BJ (cell line): ENCODE measurements around the gene GNAI1. TPM values are rescaled to one million over a fixed set of nuclear protein-coding genes. Genes with fewer than 3 reads are reported as not detected.

Source experiments
- CTCF ChIA-PET: fragments of 350-600 bp; formaldehyde crosslinking; extraction: SDS; loops from one replicate; lab custom pipeline; 2021; ENCODE audit warnings: antibody characterized with exemption, inconsistent platforms; lab: Yijun Ruan, JAX
- POLR2A ChIA-PET: fragments of 300-600 bp; sonication (Branson Sonifier 250); formaldehyde crosslinking; extraction: SDS; loops from one replicate; lab custom pipeline; 2021; ENCODE audit warnings: antibody characterized with exemption; lab: Charles Lee
- DNase-seq: peaks from one replicate; pipeline ENCODE4 v3.0.0-alpha.2; 2011; ENCODE audit warnings: low read depth
- H3K27me3 ChIP-seq: 2 replicates; pipeline ENCODE4 v1.6.0; 2011; ENCODE audit warnings: low read length; ENCODE audit not compliant: control insufficient read depth, insufficient read depth
- H3K36me3 ChIP-seq: 2 replicates; pipeline ENCODE4 v1.5.1; 2011; ENCODE audit warnings: low read length; ENCODE audit not compliant: control insufficient read depth, insufficient read depth
- H3K4me3 ChIP-seq: 2 replicates; pipeline ENCODE4 v1.5.1; 2011; ENCODE audit warnings: low read depth, mild to moderate bottlenecking, control low read depth, low read length
- CTCF ChIP-seq: IDR thresholded peaks from 2 replicates; pipeline ENCODE4 v1.5.1; 2011; ENCODE audit warnings: low read depth, mild to moderate bottlenecking, control low read depth, inconsistent platforms, low read length, moderate library complexity; ENCODE audit not compliant: insufficient read depth
- polyA plus RNA-seq: library from polyadenylated mRNA; depleted of rRNA; stranded (reverse); fragments of >200 nt; gene quantifications from 2 replicates; pipeline ENCODE4 v1.2.3, GENCODE V29; 2011

The GNAI1 gene
- polyA plus RNA-seq, 1 experiment, result 19.4 TPM

- CTCF ChIA-PET, result no interaction called here
- no peaks in the 10 kb centered on the region for H3K27me3 ChIP-seq
- no peak overlapping the region for H3K4me3 ChIP-seq
- TF ChIP-seq CTCF, result no peak
- POLR2A ChIA-PET, result no interaction called here
- no peaks in the 10 kb centered on the region for H3K36me3 ChIP-seq
- DNase-seq, result no peak
Observed at GRCh38 chr7:80100254-80100653, 34.4 kb upstream of the GNAI1 start.

GRCh38 chr7:80105701-80106408 is 28.8 kb upstream of the GNAI1 start:
- Histone ChIP-seq H3K36me3 (no peaks in the 10 kb centered on the region), H3K27me3 (no peaks in the 10 kb centered on the region), H3K4me3 (no peak overlapping the region)
- DNase-seq, result no peak
- CTCF ChIA-PET, result interaction anchor here (1.5 kb wide), 1 partner anchor 9 kb away, joined by 4 read pairs; no protein-coding TSS in a partner anchor
- POLR2A ChIA-PET, result no interaction called here
- no peak for TF ChIP-seq CTCF

DNA sequence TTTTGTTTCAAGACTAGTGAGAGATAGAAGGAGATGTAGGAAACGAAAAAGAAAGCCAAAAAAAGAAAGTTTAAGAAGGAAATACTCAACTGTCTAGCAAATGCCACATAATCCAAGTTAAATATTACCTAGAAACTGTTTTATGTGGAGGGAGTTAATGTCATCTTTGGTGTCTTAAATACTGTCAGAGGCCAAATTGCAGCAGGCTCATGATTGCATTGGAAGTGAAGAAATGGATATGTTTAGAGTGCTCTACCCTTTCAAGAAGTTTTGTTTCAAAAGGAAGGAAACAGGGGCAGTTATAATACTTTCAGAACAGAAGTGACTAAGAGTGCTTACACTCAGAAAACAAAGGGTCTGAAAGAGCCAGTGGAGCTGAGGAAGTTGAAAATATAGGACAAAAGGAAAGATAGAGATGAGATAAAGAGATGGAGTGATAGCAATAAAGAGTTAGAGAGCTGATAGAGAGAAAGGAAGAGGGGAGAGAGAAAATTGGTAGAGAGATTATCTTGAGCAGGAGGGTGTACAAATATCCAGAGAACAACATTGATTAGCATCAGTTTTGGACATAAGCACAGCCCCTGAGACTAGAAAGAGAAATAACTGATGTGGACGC is 28.0 kb upstream of the GNAI1 start:
- Histone ChIP-seq H3K27me3 (no peaks in the 10 kb centered on the region; the same call in 1 of the 2 replicates), H3K36me3 (no peaks in the 10 kb centered on the region), H3K4me3 (no peak overlapping the region)
- ChIA-PET CTCF (interaction anchor here (0.7 to 1.0 kb wide), 2 partner anchors 9 to 321 kb away, joined by 3 to 4 read pairs; no protein-coding TSS in a partner anchor), POLR2A (no interaction called here)
- no peak for TF ChIP-seq CTCF
- DNase-seq, result no peak

- CTCF ChIA-PET, result interaction anchor here (0.7 to 1.0 kb wide), 2 partner anchors 10 to 321 kb away, joined by 3 to 4 read pairs; no protein-coding TSS in a partner anchor
- no peaks in the 10 kb centered on the region; the same call in 1 of the 2 replicates for H3K27me3 ChIP-seq
- DNase-seq, result no peak
- no peaks in the 10 kb centered on the region for H3K36me3 ChIP-seq
- POLR2A ChIA-PET, result no interaction called here
- no peak for TF ChIP-seq CTCF
- H3K4me3 ChIP-seq, result no peak overlapping the region
Observed at GRCh38 chr7:80107278-80107677, 27.4 kb upstream of the GNAI1 start.

- CTCF ChIA-PET, result no interaction called here
- Histone ChIP-seq H3K27me3 (no peaks in the 10 kb centered on the region; the same call in 1 of the 2 replicates), H3K4me3 (no peak overlapping the region), H3K36me3 (no peaks in the 10 kb centered on the region)
- no peak for TF ChIP-seq CTCF
- POLR2A ChIA-PET, result no interaction called here
- no peak for DNase-seq
Observed at GRCh38 chr7:80110376-80110775, 24.3 kb upstream of the GNAI1 start.
